ENCODE measurements around the gene TMEM132D. TPM values are rescaled to one million over a fixed set of nuclear protein-coding genes. Genes with fewer than 3 reads are reported as not detected.

The TMEM132D gene
- total and polyA plus RNA-seq, 4 donors: 0.06 to 0.20 (median 0.13) TPM

- WGBS, 2 donors: 65 to 66% methylated on average over 2 of the region's 2 CpGs
- H3K9me3 ChIP-seq (ENCODE audit: control insufficient read depth in 4 of 4, insufficient read depth in 3 of 4, low read length in 3 of 4): peaks cover 0 to 3% (median 1%) of the 10 kb centered on the region in 4 donors
- no peak for DNase-seq
- no peak for ATAC-seq (ENCODE audit: insufficient read depth, low FRiP score)
- H3K9ac ChIP-seq (ENCODE audit: insufficient read depth in 1 of 2, low read length in 2 of 2): no peak overlapping the region
- H3K27ac ChIP-seq (ENCODE audit: low read depth in 1 of 2, low read length in 1 of 2): no peak overlapping the region
- no peak for TF ChIP-seq CTCF (IDR thresholded peaks at IDR 0.05; ENCODE audit: control extremely low read depth, extremely low read depth)
- H3K4me1 ChIP-seq (ENCODE audit: control insufficient read depth in 5 of 5, insufficient read depth in 5 of 5, low read length in 5 of 5): no peaks in the 10 kb centered on the region
- H3K4me3 ChIP-seq: no peak overlapping the region
- H3K36me3 ChIP-seq (ENCODE audit: control insufficient read depth in 4 of 4, insufficient read depth in 4 of 4, low read length in 4 of 4): no peaks in the 10 kb centered on the region
- H3K27me3 ChIP-seq (ENCODE audit: control insufficient read depth in 3 of 3, insufficient read depth in 3 of 3, low read length in 2 of 3): no peaks in the 10 kb centered on the region
Observed at GRCh38 chr12:129203456-129203855, 700.4 kb downstream of the TMEM132D start.

GRCh38 chr12:129202109-129202814 lies 701.6 kb downstream of the TMEM132D start:
- no peak overlapping the region for H3K9ac ChIP-seq (ENCODE audit: insufficient read depth in 1 of 2, low read length in 2 of 2)
- H3K4me3 ChIP-seq: no peak overlapping the region
- WGBS, 2 donors: 62 to 64% methylated on average over 6 of the region's 6 CpGs
- peaks cover 0 to 3% (median 1%) of the 10 kb centered on the region in 4 donors for H3K9me3 ChIP-seq (ENCODE audit: control insufficient read depth in 4 of 4, insufficient read depth in 3 of 4, low read length in 3 of 4)
- TF ChIP-seq CTCF (IDR thresholded peaks at IDR 0.05; ENCODE audit: control extremely low read depth, extremely low read depth): no peak
- H3K27ac ChIP-seq (ENCODE audit: low read depth in 1 of 2, low read length in 1 of 2): no peak overlapping the region
- no peaks in the 10 kb centered on the region for H3K27me3 ChIP-seq (ENCODE audit: control insufficient read depth in 3 of 3, insufficient read depth in 3 of 3, low read length in 2 of 3)
- H3K4me1 ChIP-seq (ENCODE audit: control insufficient read depth in 5 of 5, insufficient read depth in 5 of 5, low read length in 5 of 5): no peaks in the 10 kb centered on the region
- H3K36me3 ChIP-seq (ENCODE audit: control insufficient read depth in 4 of 4, insufficient read depth in 4 of 4, low read length in 4 of 4): no peaks in the 10 kb centered on the region
- no peak for ATAC-seq (ENCODE audit: insufficient read depth, low FRiP score)
- no peak for DNase-seq

GRCh38 chr12:129201029-129201428 lies 702.8 kb downstream of the TMEM132D start:
- H3K27ac ChIP-seq (ENCODE audit: low read depth in 1 of 2, low read length in 1 of 2): no peak overlapping the region
- H3K4me3 ChIP-seq: no peak overlapping the region
- WGBS, 2 donors: 66 to 73% methylated on average over 2 of the region's 2 CpGs
- no peaks in the 10 kb centered on the region for H3K4me1 ChIP-seq (ENCODE audit: control insufficient read depth in 5 of 5, insufficient read depth in 5 of 5, low read length in 5 of 5)
- H3K36me3 ChIP-seq (ENCODE audit: control insufficient read depth in 4 of 4, insufficient read depth in 4 of 4, low read length in 4 of 4): no peaks in the 10 kb centered on the region
- H3K9ac ChIP-seq (ENCODE audit: insufficient read depth in 1 of 2, low read length in 2 of 2): no peak overlapping the region
- DNase-seq: no peak
- ATAC-seq (ENCODE audit: insufficient read depth, low FRiP score): no peak
- H3K9me3 ChIP-seq (ENCODE audit: control insufficient read depth in 4 of 4, insufficient read depth in 3 of 4, low read length in 3 of 4): peaks cover 0 to 3% (median 1%) of the 10 kb centered on the region in 4 donors
- TF ChIP-seq CTCF (IDR thresholded peaks at IDR 0.05; ENCODE audit: control extremely low read depth, extremely low read depth): no peak
- no peaks in the 10 kb centered on the region for H3K27me3 ChIP-seq (ENCODE audit: control insufficient read depth in 3 of 3, insufficient read depth in 3 of 3, low read length in 2 of 3)

- no peak for DNase-seq
- H3K9me3 ChIP-seq (ENCODE audit: control insufficient read depth in 4 of 4, insufficient read depth in 3 of 4, low read length in 3 of 4): peaks cover 0 to 3% (median 1%) of the 10 kb centered on the region in 4 donors
- no peak for ATAC-seq (ENCODE audit: insufficient read depth, low FRiP score)
- no peaks in the 10 kb centered on the region for H3K27me3 ChIP-seq (ENCODE audit: control insufficient read depth in 3 of 3, insufficient read depth in 3 of 3, low read length in 2 of 3)
- H3K4me3 ChIP-seq: no peak overlapping the region
- no peak overlapping the region for H3K9ac ChIP-seq (ENCODE audit: insufficient read depth in 1 of 2, low read length in 2 of 2)
- TF ChIP-seq CTCF (IDR thresholded peaks at IDR 0.05; ENCODE audit: control extremely low read depth, extremely low read depth): no peak
- 63 to 64% methylated on average over 8 of the region's 8 CpGs for WGBS, 2 donors
- H3K4me1 ChIP-seq (ENCODE audit: control insufficient read depth in 5 of 5, insufficient read depth in 5 of 5, low read length in 5 of 5): no peaks in the 10 kb centered on the region
- no peaks in the 10 kb centered on the region for H3K36me3 ChIP-seq (ENCODE audit: control insufficient read depth in 4 of 4, insufficient read depth in 4 of 4, low read length in 4 of 4)
- no peak overlapping the region for H3K27ac ChIP-seq (ENCODE audit: low read depth in 1 of 2, low read length in 1 of 2)
Observed at GRCh38 chr12:129200576-129200975, 703.2 kb downstream of the TMEM132D start.
